Nephron (organoid): ENCODE results near the gene TCL1B.
"Not testable (repeated sequence)": the region's sequence is repeated elsewhere in the genome, so short reads cannot be mapped to it uniquely, and the experiment has no call there.

Experiments used
- H3K27ac Mint-ChIP-seq, 3 experiments: 2 replicates each; pipeline ENCODE4 v1.8.0; 2020; ENCODE audit warnings: mixed read lengths in 3 of 3, mild to moderate bottlenecking in 2 of 3, moderate library complexity in 1 of 3
- H3K27me3 Mint-ChIP-seq: 2 replicates; pipeline ENCODE4 v1.8.0; 2021; ENCODE audit warnings: low read depth, mild to moderate bottlenecking, moderate library complexity, mixed read lengths
- H3K36me3 Mint-ChIP-seq: 2 replicates; pipeline ENCODE4 v1.8.0; 2020; ENCODE audit warnings: low read depth, mixed read lengths
- H3K4me1 Mint-ChIP-seq: 2 replicates; pipeline ENCODE4 v1.8.0; 2020; ENCODE audit warnings: mixed read lengths
- H3K4me3 Mint-ChIP-seq, 3 experiments: 2 replicates each; pipeline ENCODE4 v1.8.0; 2020; ENCODE audit warnings: mild to moderate bottlenecking in 3 of 3, mixed read lengths in 3 of 3, moderate library complexity in 2 of 3
- H3K9me3 Mint-ChIP-seq: 2 replicates; pipeline ENCODE4 v1.8.0; 2020; ENCODE audit warnings: mixed read lengths
- TF ChIP-seq, protein P1 (sequence below), 3 experiments: fragments of 200-600 bp; sonication (generic); IDR thresholded peaks; one replicate each; pipeline ENCODE4 v1.5.0; 2021; ENCODE audit warnings: antibody characterized with exemption in 3 of 3; ENCODE audit not compliant: unreplicated experiment in 3 of 3

Gene TCL1B

DNA sequence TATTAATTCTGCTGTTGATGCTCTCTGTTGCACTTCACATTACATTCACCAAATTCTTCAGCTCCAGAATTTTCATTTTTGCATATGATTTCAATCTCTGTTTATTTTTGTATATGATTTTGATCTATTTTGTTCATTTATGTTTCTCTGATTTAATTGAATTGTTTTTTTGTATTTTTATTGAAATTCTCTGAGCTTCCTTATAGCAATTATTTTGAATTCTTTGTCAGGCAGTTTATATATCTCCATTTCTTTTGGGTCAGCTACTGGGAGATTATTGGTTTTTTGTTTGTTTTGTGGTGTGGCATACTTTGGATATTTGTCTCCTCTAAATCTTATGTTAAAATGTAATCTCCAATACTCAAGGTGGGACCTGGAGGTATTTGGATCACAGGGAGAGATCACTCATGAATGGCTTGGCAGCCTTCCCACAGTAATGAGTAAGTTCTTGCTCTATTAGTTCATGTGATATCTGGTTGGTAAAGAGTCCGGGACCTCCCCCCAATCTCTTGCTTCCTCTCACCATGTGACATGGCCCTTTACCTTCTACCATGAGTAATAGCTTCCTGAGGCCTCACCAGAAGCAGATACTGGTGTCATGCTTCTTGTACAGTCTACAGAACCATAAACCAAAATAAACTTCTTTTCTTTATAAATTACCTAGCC is 36.4 kb downstream of the TCL1B start:
- TF ChIP-seq, protein P1, sequence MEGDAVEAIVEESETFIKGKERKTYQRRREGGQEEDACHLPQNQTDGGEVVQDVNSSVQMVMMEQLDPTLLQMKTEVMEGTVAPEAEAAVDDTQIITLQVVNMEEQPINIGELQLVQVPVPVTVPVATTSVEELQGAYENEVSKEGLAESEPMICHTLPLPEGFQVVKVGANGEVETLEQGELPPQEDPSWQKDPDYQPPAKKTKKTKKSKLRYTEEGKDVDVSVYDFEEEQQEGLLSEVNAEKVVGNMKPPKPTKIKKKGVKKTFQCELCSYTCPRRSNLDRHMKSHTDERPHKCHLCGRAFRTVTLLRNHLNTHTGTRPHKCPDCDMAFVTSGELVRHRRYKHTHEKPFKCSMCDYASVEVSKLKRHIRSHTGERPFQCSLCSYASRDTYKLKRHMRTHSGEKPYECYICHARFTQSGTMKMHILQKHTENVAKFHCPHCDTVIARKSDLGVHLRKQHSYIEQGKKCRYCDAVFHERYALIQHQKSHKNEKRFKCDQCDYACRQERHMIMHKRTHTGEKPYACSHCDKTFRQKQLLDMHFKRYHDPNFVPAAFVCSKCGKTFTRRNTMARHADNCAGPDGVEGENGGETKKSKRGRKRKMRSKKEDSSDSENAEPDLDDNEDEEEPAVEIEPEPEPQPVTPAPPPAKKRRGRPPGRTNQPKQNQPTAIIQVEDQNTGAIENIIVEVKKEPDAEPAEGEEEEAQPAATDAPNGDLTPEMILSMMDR (IDR thresholded peaks at IDR 0.05; ENCODE audit: unreplicated experiment in 3 of 3), result no peak
- Mint-ChIP-seq H3K27ac (no peak overlapping the region), H3K4me1 (no peaks in the 10 kb centered on the region), H3K9me3 (peaks cover 6% of the 10 kb centered on the region), H3K36me3 (no peaks in the 10 kb centered on the region), H3K27me3 (peaks cover 6% of the 10 kb centered on the region), H3K4me3 (no peak overlapping the region)

GRCh38 chr14:95725685-95726336 is 39.6 kb downstream of the TCL1B start:
- H3K9me3 Mint-ChIP-seq, result peaks cover 6% of the 10 kb centered on the region
- TF ChIP-seq, protein P1 (IDR thresholded peaks at IDR 0.05; ENCODE audit: unreplicated experiment in 3 of 3), result no peak
- peaks cover 9% of the 10 kb centered on the region for H3K27me3 Mint-ChIP-seq
- peaks cover 6% of the 10 kb centered on the region for H3K4me1 Mint-ChIP-seq
- H3K4me3 Mint-ChIP-seq, result no peak overlapping the region
- no peaks in the 10 kb centered on the region for H3K36me3 Mint-ChIP-seq
- no peak overlapping the region for H3K27ac Mint-ChIP-seq

- TF ChIP-seq, protein P1 (IDR thresholded peaks at IDR 0.05; ENCODE audit: unreplicated experiment in 3 of 3), result no peak
- H3K9me3 Mint-ChIP-seq, result peaks cover 6% of the 10 kb centered on the region
- H3K4me1 Mint-ChIP-seq, result peaks cover 6% of the 10 kb centered on the region
- no peak overlapping the region for H3K4me3 Mint-ChIP-seq
- no peaks in the 10 kb centered on the region for H3K36me3 Mint-ChIP-seq
- H3K27ac Mint-ChIP-seq, result no peak overlapping the region
- peaks cover 17% of the 10 kb centered on the region for H3K27me3 Mint-ChIP-seq
Measured at GRCh38 chr14:95727056-95727700, 41.0 kb downstream of the TCL1B start.

DNA sequence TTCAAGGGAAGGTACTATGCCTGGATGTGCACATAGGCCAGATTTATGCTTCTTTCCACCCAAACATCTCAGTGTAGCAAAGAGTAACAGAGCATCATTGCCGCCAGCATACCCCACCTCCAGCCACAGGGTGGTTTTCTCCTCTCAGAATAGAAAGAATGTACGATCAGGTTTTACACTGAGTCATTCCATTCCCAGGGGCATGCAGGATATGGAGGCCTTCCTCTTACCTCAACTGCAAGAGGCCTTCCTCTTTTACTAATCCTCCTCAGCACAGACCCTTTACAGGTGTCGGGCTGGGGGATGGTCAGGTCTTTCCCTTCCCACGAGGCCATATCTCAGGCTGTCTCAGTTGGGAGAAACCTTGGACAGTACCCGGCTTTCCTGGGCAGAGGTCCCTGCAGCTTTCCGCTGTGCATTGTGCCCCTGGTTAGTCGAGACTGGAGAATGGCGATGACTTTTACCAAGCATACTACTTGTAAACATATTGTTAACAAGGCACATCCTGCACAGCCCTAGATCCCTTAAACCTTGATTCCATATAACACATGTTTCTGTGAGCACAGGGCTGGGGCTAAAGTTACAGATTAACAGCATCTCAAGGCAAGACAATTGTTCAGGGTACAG is 43.3 kb downstream of the TCL1B start:
- not testable (repeated sequence) for H3K36me3 Mint-ChIP-seq, H3K27ac Mint-ChIP-seq, H3K4me3 Mint-ChIP-seq, H3K4me1 Mint-ChIP-seq, H3K9me3 Mint-ChIP-seq
- peaks cover 30% of the 10 kb centered on the region for H3K27me3 Mint-ChIP-seq

DNA sequence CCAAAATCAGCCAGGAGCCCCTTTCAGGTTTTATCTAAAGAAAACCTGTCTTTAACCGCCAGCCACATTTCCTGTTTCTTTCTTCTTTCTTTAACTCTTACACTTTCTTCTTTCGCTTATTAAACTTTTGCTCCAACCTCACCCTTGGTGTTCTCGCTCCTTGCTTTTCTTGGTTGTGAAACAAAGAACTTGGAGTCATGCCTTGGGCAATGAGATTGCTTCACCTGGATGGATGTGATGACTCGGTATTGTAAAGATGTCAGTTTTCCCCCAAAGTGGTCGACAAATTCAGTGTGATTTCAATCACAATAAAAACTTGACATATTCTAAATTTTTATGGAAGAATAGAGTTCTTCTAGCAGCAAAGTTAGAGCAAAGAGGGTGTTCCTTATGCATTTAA is 43.9 kb downstream of the TCL1B start:
- H3K36me3 Mint-ChIP-seq, result no peaks in the 10 kb centered on the region
- no peak overlapping the region for H3K27ac Mint-ChIP-seq
- no peak overlapping the region for H3K4me3 Mint-ChIP-seq
- H3K9me3 Mint-ChIP-seq, result peaks cover 3% of the 10 kb centered on the region
- H3K27me3 Mint-ChIP-seq, result peaks cover 30% of the 10 kb centered on the region
- TF ChIP-seq, protein P1 (IDR thresholded peaks at IDR 0.05; ENCODE audit: unreplicated experiment in 3 of 3), result no peak
- peaks cover 6% of the 10 kb centered on the region for H3K4me1 Mint-ChIP-seq

- H3K4me3 Mint-ChIP-seq, result no peak overlapping the region
- no peak overlapping the region for H3K27ac Mint-ChIP-seq
- peaks cover 2% of the 10 kb centered on the region for H3K4me1 Mint-ChIP-seq
Measured at GRCh38 chr14:95733212-95733611, 47.0 kb downstream of the TCL1B start.

More at GRCh38 chr14:95733212-95733611, 47.0 kb downstream of the TCL1B start:
- peaks cover 30% of the 10 kb centered on the region for H3K27me3 Mint-ChIP-seq
- TF ChIP-seq, protein P1 (IDR thresholded peaks at IDR 0.05; ENCODE audit: unreplicated experiment in 3 of 3), result no peak
- no peaks in the 10 kb centered on the region for H3K36me3 Mint-ChIP-seq
- no peaks in the 10 kb centered on the region for H3K9me3 Mint-ChIP-seq
